ENCODE data around the gene ADAMTS2. TPM values are rescaled to one million over a fixed set of nuclear protein-coding genes. Genes with fewer than 3 reads are reported as not detected.

The ADAMTS2 gene
- total and polyA plus RNA-seq, 2 experiments from 2014 or later = 1.6 to 8.1 TPM

GRCh38 chr5:179343021-179343718 lies 2.1 kb downstream of the ADAMTS2 start:
- Histone ChIP-seq H3K4me2 (peak overlapping the region; percentile 99), H3K4me3 (peak overlapping the region; percentile 83), H2AFZ (peak overlapping the region; percentile 97), H3F3A (replicated peaks; ENCODE audit: low read depth) (0 out of 2 replicates have a peak, but pooled peaks cover 6% of the 10 kb centered on the region), H3K27ac (ENCODE audit: low read depth) (no peak overlapping the region), H3K36me3 (ENCODE audit: insufficient read depth) (no peaks in the 10 kb centered on the region), H3K27me3 (ENCODE audit: insufficient read depth) (peaks cover 52% of the 10 kb centered on the region), H3K79me2 (replicated peaks; ENCODE audit: insufficient read depth) (no peaks in the 10 kb centered on the region), H3K9me2 (ENCODE audit: insufficient read depth) (no peaks in the 10 kb centered on the region), H3K4me1 (ENCODE audit: insufficient read depth) (peaks cover 19% of the 10 kb centered on the region; the same call in 1 of the 2 replicates), H4K20me1 (replicated peaks; ENCODE audit: insufficient read depth) (no peaks in the 10 kb centered on the region; the same call in 1 of the 2 replicates)
- TF ChIP-seq CREB1 (CRISPR knock-in tag; IDR thresholded peaks at IDR 0.05; ENCODE audit: low read depth) = no peak
- TF ChIP-seq ZNF331 (CRISPR knock-in tag; IDR thresholded peaks at IDR 0.05; ENCODE audit: low read depth) = no peak
- TF ChIP-seq ZNF114 (CRISPR knock-in tag; IDR thresholded peaks at IDR 0.05) = no peak
- TF ChIP-seq EZH2phosphoT487 (IDR thresholded peaks at IDR 0.05; ENCODE audit: unreplicated experiment) = no peak
- TF ChIP-seq REST (IDR thresholded peaks at IDR 0.05; ENCODE audit: unreplicated experiment) = no peak
- TF ChIP-seq CTCF (conservative IDR thresholded peaks at IDR 0.05; ENCODE audit: low read depth in 2 of 2) = no peak
- TF ChIP-seq ETS1 (IDR thresholded peaks at IDR 0.05) = no peak
- no peak for TF ChIP-seq JUNB (IDR thresholded peaks at IDR 0.05; ENCODE audit: unreplicated experiment)
- TF ChIP-seq NANOG (IDR thresholded peaks at IDR 0.05; ENCODE audit: borderline replicate concordance) = no peak
- ATAC-seq = peak; percentile 6
- Mint-ChIP-seq H3K27me3 (ENCODE audit: insufficient read depth, low read depth, poor library complexity) (peaks cover 50% of the 10 kb centered on the region), H3K4me1 (peaks cover 17% of the 10 kb centered on the region), H3K27ac (no peak overlapping the region), H3K4me3 (peak overlapping the region; percentile 74), H3K9me3 (peaks cover 2% of the 10 kb centered on the region; the same call in 2 of the 3 replicates), H3K36me3 (ENCODE audit: low read depth) (no peaks in the 10 kb centered on the region; the same call in 2 of the 3 replicates)
- DNase-seq (ENCODE audit: low spot score) = no peak

Data from GM23338 (cell line).